Erythroblast (primary cell): ENCODE results near the gene SSX2IP.

Source experiments
- GATA1 ChIP-seq: IDR thresholded peaks from 2 replicates; pipeline ENCODE4 v1.6.1; 2011; ENCODE audit warnings: low read depth, mild to moderate bottlenecking, control low read depth, low read length, moderate library complexity
- POLR2A ChIP-seq: IDR thresholded peaks from 2 replicates; pipeline ENCODE4 v1.6.1; 2011; ENCODE audit warnings: mild to moderate bottlenecking, low read length

DNA sequence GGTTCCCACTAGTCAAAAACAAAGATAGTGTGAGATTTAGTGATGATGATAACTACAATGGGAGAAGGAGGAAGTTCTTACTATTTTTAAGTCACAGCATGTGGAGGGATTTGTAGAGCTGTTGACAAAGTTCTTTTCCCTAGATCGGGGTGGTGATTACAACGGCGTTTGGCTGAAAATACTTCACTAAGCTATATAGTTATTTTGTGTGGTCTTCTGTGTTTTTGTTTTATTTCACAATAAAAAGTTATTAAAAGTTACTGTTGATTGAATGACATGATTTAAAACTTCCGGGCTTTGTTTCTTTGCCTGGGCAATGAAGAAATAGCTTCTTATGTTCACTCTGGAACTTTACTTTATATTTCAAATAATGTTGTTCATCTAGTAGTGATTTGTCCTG lies 47.3 kb upstream of the SSX2IP start:
- TF ChIP-seq POLR2A (no peak), GATA1 (no peak)
